ENCODE data around the gene CACNA1D.
A peak's percentile ranks its signal among the peaks of the same experiment; 100 is the strongest.

Gene CACNA1D

GRCh38 chr3:53733446-53733845 is 239.0 kb downstream of the CACNA1D start:
- no peak for TF ChIP-seq CTCF (IDR thresholded peaks at IDR 0.05; ENCODE audit: borderline replicate concordance, control extremely low read depth, extremely low read depth, insufficient read depth, missing control alignments)
- in situ Hi-C loops (cut with MboI; ENCODE audit: low sequenced_read_pairs, unreplicated experiment) = no loop called here
- DNase-seq (ENCODE audit: low spot score) = no peak

- no peak for TF ChIP-seq CTCF (IDR thresholded peaks at IDR 0.05; ENCODE audit: borderline replicate concordance, control extremely low read depth, extremely low read depth, insufficient read depth, missing control alignments)
- in situ Hi-C loops (cut with MboI; ENCODE audit: low sequenced_read_pairs, unreplicated experiment) = no loop called here
- DNase-seq (ENCODE audit: low spot score) = no peak
Observed at GRCh38 chr3:53739966-53740365, 245.6 kb downstream of the CACNA1D start.

GRCh38 chr3:53740956-53741355 is 246.5 kb downstream of the CACNA1D start:
- no peak for TF ChIP-seq CTCF (IDR thresholded peaks at IDR 0.05; ENCODE audit: borderline replicate concordance, control extremely low read depth, extremely low read depth, insufficient read depth, missing control alignments)
- no peak for DNase-seq (ENCODE audit: low spot score)
- in situ Hi-C loops (cut with MboI; ENCODE audit: low sequenced_read_pairs, unreplicated experiment) = no loop called here

- no peak for DNase-seq (ENCODE audit: low spot score)
- in situ Hi-C loops (cut with MboI; ENCODE audit: low sequenced_read_pairs, unreplicated experiment) = no loop called here
- no peak for TF ChIP-seq CTCF (IDR thresholded peaks at IDR 0.05; ENCODE audit: borderline replicate concordance, control extremely low read depth, extremely low read depth, insufficient read depth, missing control alignments)
Observed at GRCh38 chr3:53744351-53744750, 249.9 kb downstream of the CACNA1D start.

- no peak for TF ChIP-seq CTCF (IDR thresholded peaks at IDR 0.05; ENCODE audit: borderline replicate concordance, control extremely low read depth, extremely low read depth, insufficient read depth, missing control alignments)
- in situ Hi-C loops (cut with MboI; ENCODE audit: low sequenced_read_pairs, unreplicated experiment) = no loop called here
- no peak for DNase-seq (ENCODE audit: low spot score)
Observed at GRCh38 chr3:53747559-53747958, 253.1 kb downstream of the CACNA1D start.

GRCh38 chr3:53748512-53749271 is 254.3 kb downstream of the CACNA1D start:
- DNase-seq (ENCODE audit: low spot score) = peak; percentile 79
- in situ Hi-C loops (cut with MboI; ENCODE audit: low sequenced_read_pairs, unreplicated experiment) = no loop called here
- TF ChIP-seq CTCF (IDR thresholded peaks at IDR 0.05; ENCODE audit: borderline replicate concordance, control extremely low read depth, extremely low read depth, insufficient read depth, missing control alignments) = no peak

All from GM13976 (cell line).